CD4-positive, alpha-beta T cell treated with Interferon alpha-2 for 1 hour (primary cell): ENCODE measurements around the gene DIRAS2.
"Not testable (repeated sequence)": the region's sequence is repeated elsewhere in the genome, so short reads cannot be mapped to it uniquely, and the experiment has no call there.

ENCODE experiments used
- DNase-seq, 2 donors: peaks; one replicate each; pipeline ENCODE4 v3.0.0-alpha.2; 2020 to 2022

The DIRAS2 gene, protein sequence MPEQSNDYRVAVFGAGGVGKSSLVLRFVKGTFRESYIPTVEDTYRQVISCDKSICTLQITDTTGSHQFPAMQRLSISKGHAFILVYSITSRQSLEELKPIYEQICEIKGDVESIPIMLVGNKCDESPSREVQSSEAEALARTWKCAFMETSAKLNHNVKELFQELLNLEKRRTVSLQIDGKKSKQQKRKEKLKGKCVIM

DNA sequence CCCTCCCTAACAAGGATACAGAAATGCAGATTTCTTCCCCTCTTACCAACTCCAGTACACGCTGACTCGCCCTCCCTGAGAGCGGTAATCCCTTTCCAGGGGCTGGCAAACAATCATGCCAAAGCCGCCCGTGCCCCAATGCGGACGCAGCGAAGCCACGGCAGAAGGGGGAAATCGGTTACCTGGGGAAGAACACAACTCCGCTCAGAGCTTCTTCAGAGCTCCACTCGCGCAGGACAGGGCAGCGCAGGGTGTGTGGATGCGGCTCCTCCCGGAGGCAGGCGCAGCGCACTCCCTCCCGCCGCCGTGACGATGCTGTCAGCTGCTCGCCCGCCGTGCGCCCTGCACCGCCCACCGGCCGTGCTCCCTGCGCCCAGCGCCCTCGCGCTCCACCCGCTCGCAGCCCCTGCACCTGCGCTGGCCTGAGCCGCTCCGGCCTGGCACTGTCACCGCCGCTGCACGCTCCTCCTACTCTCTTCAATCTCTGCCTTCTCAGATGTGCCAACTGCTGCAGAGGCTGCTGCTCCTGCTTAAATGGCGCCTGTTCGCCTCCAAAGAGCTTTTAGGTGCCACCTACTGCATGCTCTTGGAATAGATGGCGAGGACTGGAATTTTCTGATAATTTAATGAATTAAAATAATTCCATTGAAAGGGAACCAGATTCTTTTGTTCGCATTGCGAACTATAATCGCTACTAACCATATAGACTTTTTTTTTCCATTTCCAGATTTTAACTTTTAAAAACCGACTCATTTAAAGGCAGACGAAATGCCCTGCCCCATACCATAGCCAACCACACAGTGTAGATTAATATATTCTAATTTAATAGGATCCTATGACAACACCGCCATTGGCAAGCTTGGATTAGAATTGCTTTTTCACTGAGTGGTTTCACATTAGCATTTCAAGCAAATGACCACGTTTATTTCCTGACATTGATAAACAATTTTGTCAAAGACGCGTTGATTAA, at the start of gene DIRAS2:
DIRAS2 (minus strand) TSS at position 255 of the 970 bp plus-strand sequence. CDS start 28,997 bp downstream, outside the sequence.
- no peak for DNase-seq

GRCh38 chr9:90684736-90685135, 42.1 kb upstream of the DIRAS2 start:
- no peak for DNase-seq

DNA sequence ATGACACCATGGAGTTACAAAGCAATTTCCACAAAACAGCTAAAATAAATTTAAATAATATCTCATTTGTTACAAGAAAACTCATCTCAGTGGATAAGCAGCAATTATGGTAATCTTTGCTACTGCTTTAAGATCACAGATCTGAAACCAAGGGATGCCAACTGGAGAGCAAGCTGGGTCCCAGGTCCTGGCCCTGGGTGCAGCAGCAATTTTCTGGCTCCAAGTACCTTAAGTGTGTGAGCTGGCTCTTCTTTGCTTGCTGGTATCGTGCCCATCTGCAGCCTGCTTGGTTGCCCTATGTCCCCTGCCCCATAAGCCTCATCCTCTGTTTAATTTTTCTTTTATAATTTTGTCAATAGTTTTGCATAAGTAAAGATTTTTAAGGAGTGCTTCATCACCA, 41.5 kb upstream of the DIRAS2 start:
- DNase-seq = no peak

DNA sequence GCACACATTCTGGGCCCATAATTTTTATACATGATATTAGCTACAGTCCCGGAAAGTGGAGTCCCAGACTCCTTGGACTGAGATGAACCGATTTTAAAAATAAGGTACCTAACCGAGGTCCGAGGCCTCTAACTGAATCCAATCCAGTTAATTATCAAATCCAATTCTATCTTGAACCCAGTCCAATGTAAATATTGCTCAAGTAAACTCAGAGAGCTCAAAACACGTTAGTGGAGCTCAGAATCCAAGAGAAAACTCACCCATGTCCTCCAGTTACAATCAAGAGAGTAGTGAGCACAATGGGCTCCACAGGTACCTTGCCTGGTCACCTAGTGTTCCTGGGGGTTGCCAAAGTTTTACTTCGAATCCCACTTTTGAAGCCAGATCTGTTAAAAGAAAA, 37.9 kb upstream of the DIRAS2 start:
- no peak for DNase-seq

- no peak for DNase-seq
Measured at GRCh38 chr9:90665072-90665471, 22.4 kb upstream of the DIRAS2 start.

- DNase-seq = no peak
Measured at GRCh38 chr9:90659650-90660364, 17.2 kb upstream of the DIRAS2 start.

GRCh38 chr9:90658783-90659182, 16.2 kb upstream of the DIRAS2 start:
- no peak for DNase-seq

DNA sequence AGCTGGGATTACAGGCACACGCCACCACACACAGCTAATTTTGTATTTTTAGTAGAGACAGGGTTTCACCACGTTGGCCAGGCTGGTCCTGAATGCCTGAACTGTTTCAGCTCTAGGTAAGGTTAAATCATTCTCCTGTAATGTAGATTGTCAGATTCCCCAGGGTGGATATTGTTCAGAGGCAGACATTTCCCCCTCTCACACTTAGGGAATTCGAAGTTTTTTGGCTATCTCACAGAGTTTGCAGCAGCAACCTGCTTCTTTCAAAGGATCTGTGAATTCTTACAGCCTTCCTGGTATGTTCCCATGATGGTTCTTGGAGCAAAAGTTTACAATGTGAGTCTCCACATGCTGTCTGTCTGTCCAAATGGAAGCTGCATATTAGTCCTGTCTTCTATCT, 15.6 kb upstream of the DIRAS2 start:
- DNase-seq = no peak

DNA sequence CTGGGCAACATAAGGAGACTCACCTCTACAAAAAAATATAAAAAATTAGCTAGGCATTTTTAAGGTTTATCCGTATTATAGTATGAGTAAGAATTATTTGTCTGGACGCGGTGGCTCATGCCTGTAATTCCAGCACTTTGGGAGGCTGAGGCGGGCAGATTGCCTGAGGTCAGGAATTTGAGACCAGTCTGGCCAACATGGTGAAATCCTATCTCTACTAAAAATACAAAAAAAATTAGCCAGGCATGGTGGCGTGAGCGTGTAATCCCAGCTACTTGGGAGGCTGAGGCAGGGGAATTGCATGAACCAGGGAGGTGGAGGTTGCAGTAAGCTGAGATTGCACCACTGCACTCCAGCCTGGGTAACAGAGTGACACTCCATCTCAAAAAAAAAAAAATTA, 14.3 kb upstream of the DIRAS2 start:
- not testable (repeated sequence) for DNase-seq

- DNase-seq = no peak
Measured at GRCh38 chr9:90651246-90651645, 8.6 kb upstream of the DIRAS2 start.

GRCh38 chr9:90647843-90648242, 5.2 kb upstream of the DIRAS2 start:
- no peak for DNase-seq

DNA sequence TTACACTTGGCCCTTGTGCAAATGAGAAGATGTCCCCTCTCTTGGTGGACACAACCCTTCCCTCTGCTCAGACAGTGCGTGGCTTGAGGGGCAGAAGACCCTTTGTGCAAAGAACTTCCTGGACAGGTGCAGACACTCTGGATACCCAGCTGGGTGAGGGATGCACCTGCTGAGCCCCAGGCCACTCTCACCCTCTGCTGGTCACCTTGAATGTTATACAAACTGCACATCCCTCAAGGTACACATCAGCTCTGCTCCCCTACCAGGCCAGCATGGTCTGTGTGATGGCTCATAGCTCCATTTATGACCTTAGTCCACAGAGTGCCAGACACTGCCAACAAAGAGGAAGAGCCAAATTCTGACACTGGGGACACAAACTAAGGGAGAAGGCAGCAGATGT, 3.1 kb upstream of the DIRAS2 start:
- no peak for DNase-seq

- DNase-seq = no peak
Measured at GRCh38 chr9:90641884-90642487, 638 bp downstream of the DIRAS2 start.

DNA sequence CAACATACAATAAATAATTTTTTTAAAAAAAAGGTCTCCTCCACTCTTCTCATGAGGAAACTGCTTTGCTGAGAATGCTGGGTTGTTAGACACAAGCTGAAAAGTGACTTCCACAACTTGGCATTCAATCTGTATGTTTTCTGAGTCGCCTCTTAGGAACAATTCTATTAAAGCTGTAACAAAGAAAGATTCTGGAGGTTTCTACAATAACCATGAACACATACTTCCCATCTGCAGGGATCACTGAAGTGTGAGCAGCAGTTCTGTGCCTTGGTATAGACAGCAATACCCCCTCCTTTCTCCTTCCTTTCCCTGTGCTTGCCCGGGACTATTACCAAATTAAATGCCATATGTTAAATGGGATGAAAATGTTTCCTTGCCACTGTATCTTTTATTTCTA, 1.5 kb downstream of the DIRAS2 start:
- no peak for DNase-seq

- no peak for DNase-seq
Measured at GRCh38 chr9:90640361-90640760, 2.3 kb downstream of the DIRAS2 start.

- DNase-seq = no peak
Measured at GRCh38 chr9:90637626-90638025, 5.0 kb downstream of the DIRAS2 start.

GRCh38 chr9:90632647-90633207, 9.9 kb downstream of the DIRAS2 start:
- DNase-seq = no peak

- no peak for DNase-seq
Measured at GRCh38 chr9:90631964-90632363, 10.7 kb downstream of the DIRAS2 start.

DNA sequence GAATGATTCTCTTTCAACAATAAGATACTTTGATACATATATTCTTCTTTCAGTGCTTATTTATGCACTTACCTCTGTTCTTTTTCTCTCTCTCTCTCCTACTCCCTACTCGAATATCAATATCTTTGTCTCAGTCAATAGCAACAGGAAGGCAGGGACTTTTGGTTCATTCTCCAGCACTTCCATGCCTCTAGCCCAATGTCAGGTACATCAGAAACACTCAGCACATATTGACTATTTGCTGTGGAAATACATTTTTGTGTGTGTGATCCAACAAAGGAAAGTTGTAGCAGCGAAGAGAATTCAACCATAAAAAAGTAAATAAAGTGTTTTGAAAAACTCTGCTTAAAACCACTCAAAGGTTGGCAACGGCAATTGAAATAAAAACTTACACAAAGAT, 12.6 kb downstream of the DIRAS2 start:
- DNase-seq = no peak

GRCh38 chr9:90629354-90629753, 13.3 kb downstream of the DIRAS2 start:
- DNase-seq = no peak

GRCh38 chr9:90616806-90617205, 25.8 kb downstream of the DIRAS2 start:
- no peak for DNase-seq

- no peak for DNase-seq
Measured at GRCh38 chr9:90613502-90613901, 29.1 kb downstream of the DIRAS2 start.

- DNase-seq = no peak
Measured at GRCh38 chr9:90612957-90613356, 29.7 kb downstream of the DIRAS2 start.
